Activated CD4-positive, alpha-beta T cell treated with anti-CD3 and anti-CD28 coated beads, Interleukin-2, amount 10 ng/mL, durations not matched to agents 24 days and 14 days (primary cell): ENCODE measurements around the gene SLC16A4. TPM values are rescaled to one million over a fixed set of nuclear protein-coding genes. Genes with fewer than 3 reads are reported as not detected.
"Not testable (repeated sequence)": the region's sequence is repeated elsewhere in the genome, so short reads cannot be mapped to it uniquely, and the experiment has no call there.

Experiments
- DNase-seq: peaks from one replicate; pipeline ENCODE4 v3.0.0; 2022
- H3K27ac Mint-ChIP-seq: one replicate; pipeline ENCODE4 v1.8.0; 2022; ENCODE audit warnings: mild to moderate bottlenecking, mixed read lengths
- H3K27me3 Mint-ChIP-seq: one replicate; pipeline ENCODE4 v1.8.0; 2022; ENCODE audit warnings: mixed read lengths
- H3K36me3 Mint-ChIP-seq: one replicate; pipeline ENCODE4 v1.8.0; 2022; ENCODE audit warnings: low read depth, mild to moderate bottlenecking, mixed read lengths
- H3K4me1 Mint-ChIP-seq: one replicate; pipeline ENCODE4 v1.8.0; 2021; ENCODE audit warnings: mixed read lengths
- H3K4me3 Mint-ChIP-seq: one replicate; pipeline ENCODE4 v1.8.0; 2022; ENCODE audit warnings: mild to moderate bottlenecking, moderate library complexity, mixed read lengths
- H3K9me3 Mint-ChIP-seq: one replicate; pipeline ENCODE4 v1.8.0; 2021; ENCODE audit warnings: mixed read lengths
- intact Hi-C: fragments of 100-400 bp; cut with micrococcal nuclease; formaldehyde crosslinking; loops from one replicate; pipeline ENCODE4 v1.15.1; 2023
- total RNA-seq: library from RNA; stranded (reverse); gene quantifications from 2 replicates; pipeline ENCODE4 v1.2.3, GENCODE V29; 2022

Gene SLC16A4
- 0.43 and 0.44 TPM in 2 replicates for total RNA-seq

- Mint-ChIP-seq H3K27ac (no peak within 1 kb of the TSS), H3K36me3 (peaks cover 19% of the 10 kb centered on the region), H3K4me1 (peaks cover 4% of the 10 kb centered on the region), H3K9me3 (no peaks in the 10 kb centered on the region), H3K27me3 (no peaks in the 10 kb centered on the region), H3K4me3 (no peak within 1 kb of the TSS)
- intact Hi-C loops = no loop called here
- DNase-seq = no peak
Measured at GRCh38 chr1:110390692-110391245, at the start of gene SLC16A4. SLC16A4 (minus strand) TSS chr1:110391026; CDS start chr1:110389323, 1,703 bp downstream.

- intact Hi-C loops, H3K4me1 Mint-ChIP-seq, H3K36me3 Mint-ChIP-seq, H3K27ac Mint-ChIP-seq, DNase-seq, H3K9me3 Mint-ChIP-seq, H3K4me3 Mint-ChIP-seq: not testable (repeated sequence)
- peaks cover 26% of the 10 kb centered on the region for H3K27me3 Mint-ChIP-seq
Measured at GRCh38 chr1:110439873-110440272, 49.0 kb upstream of the SLC16A4 start.

- Mint-ChIP-seq H3K27me3 (peaks cover 22% of the 10 kb centered on the region), H3K36me3 (no peaks in the 10 kb centered on the region), H3K4me1 (no peaks in the 10 kb centered on the region), H3K9me3 (no peaks in the 10 kb centered on the region), H3K27ac (no peak overlapping the region), H3K4me3 (no peak overlapping the region)
- DNase-seq = no peak
- intact Hi-C loops = no loop called here
Measured at GRCh38 chr1:110438893-110439292, 48.1 kb upstream of the SLC16A4 start.

- H3K4me1 Mint-ChIP-seq, DNase-seq, H3K36me3 Mint-ChIP-seq, intact Hi-C loops, H3K9me3 Mint-ChIP-seq, H3K27ac Mint-ChIP-seq, H3K4me3 Mint-ChIP-seq: not testable (repeated sequence)
- H3K27me3 Mint-ChIP-seq = peaks cover 23% of the 10 kb centered on the region
Measured at GRCh38 chr1:110437645-110438299, 46.9 kb upstream of the SLC16A4 start.

- H3K4me1 Mint-ChIP-seq = no peaks in the 10 kb centered on the region
- H3K27ac Mint-ChIP-seq = no peak overlapping the region
- no peaks in the 10 kb centered on the region for H3K36me3 Mint-ChIP-seq
- peaks cover 19% of the 10 kb centered on the region for H3K27me3 Mint-ChIP-seq
- no peak for DNase-seq
- no peaks in the 10 kb centered on the region for H3K9me3 Mint-ChIP-seq
- no peak overlapping the region for H3K4me3 Mint-ChIP-seq
- intact Hi-C loops = no loop called here
Measured at GRCh38 chr1:110436635-110437034, 45.8 kb upstream of the SLC16A4 start.

- Mint-ChIP-seq H3K4me1 (no peaks in the 10 kb centered on the region), H3K36me3 (no peaks in the 10 kb centered on the region), H3K4me3 (no peak overlapping the region), H3K27me3 (peaks cover 19% of the 10 kb centered on the region), H3K27ac (no peak overlapping the region), H3K9me3 (no peaks in the 10 kb centered on the region)
- DNase-seq = no peak
- intact Hi-C loops = no loop called here
Measured at GRCh38 chr1:110434946-110435345, 44.1 kb upstream of the SLC16A4 start.

- peaks cover 17% of the 10 kb centered on the region for H3K27me3 Mint-ChIP-seq
- H3K27ac Mint-ChIP-seq = no peak overlapping the region
- H3K4me1 Mint-ChIP-seq = no peaks in the 10 kb centered on the region
- H3K4me3 Mint-ChIP-seq = no peak overlapping the region
- no peak for DNase-seq
- H3K9me3 Mint-ChIP-seq = no peaks in the 10 kb centered on the region
- no peaks in the 10 kb centered on the region for H3K36me3 Mint-ChIP-seq
- intact Hi-C loops = no loop called here
Measured at GRCh38 chr1:110433803-110434202, 43.0 kb upstream of the SLC16A4 start.

- Mint-ChIP-seq H3K4me1 (no peaks in the 10 kb centered on the region), H3K4me3 (no peak overlapping the region), H3K27ac (no peak overlapping the region), H3K9me3 (no peaks in the 10 kb centered on the region), H3K36me3 (no peaks in the 10 kb centered on the region), H3K27me3 (peaks cover 17% of the 10 kb centered on the region)
- no peak for DNase-seq
- intact Hi-C loops = no loop called here
Measured at GRCh38 chr1:110433213-110433612, 42.4 kb upstream of the SLC16A4 start.

GRCh38 chr1:110430901-110431300 is 40.1 kb upstream of the SLC16A4 start:
- no peaks in the 10 kb centered on the region for H3K9me3 Mint-ChIP-seq
- no peak overlapping the region for H3K4me3 Mint-ChIP-seq
- intact Hi-C loops = no loop called here
- DNase-seq = no peak
- H3K4me1 Mint-ChIP-seq = no peaks in the 10 kb centered on the region
- H3K27ac Mint-ChIP-seq = no peak overlapping the region
- peaks cover 13% of the 10 kb centered on the region for H3K27me3 Mint-ChIP-seq
- no peaks in the 10 kb centered on the region for H3K36me3 Mint-ChIP-seq

GRCh38 chr1:110430366-110430765 is 39.5 kb upstream of the SLC16A4 start:
- peaks cover 13% of the 10 kb centered on the region for H3K27me3 Mint-ChIP-seq
- H3K27ac Mint-ChIP-seq = no peak overlapping the region
- DNase-seq = no peak
- no peak overlapping the region for H3K4me3 Mint-ChIP-seq
- H3K4me1 Mint-ChIP-seq = no peaks in the 10 kb centered on the region
- no peaks in the 10 kb centered on the region for H3K36me3 Mint-ChIP-seq
- H3K9me3 Mint-ChIP-seq = no peaks in the 10 kb centered on the region
- intact Hi-C loops = no loop called here

- H3K27me3 Mint-ChIP-seq = peaks cover 16% of the 10 kb centered on the region
- intact Hi-C loops = no loop called here
- no peaks in the 10 kb centered on the region for H3K4me1 Mint-ChIP-seq
- DNase-seq = no peak
- H3K27ac Mint-ChIP-seq = no peak overlapping the region
- no peak overlapping the region for H3K4me3 Mint-ChIP-seq
- no peaks in the 10 kb centered on the region for H3K9me3 Mint-ChIP-seq
- no peaks in the 10 kb centered on the region for H3K36me3 Mint-ChIP-seq
Measured at GRCh38 chr1:110428946-110429345, 38.1 kb upstream of the SLC16A4 start.

- H3K27me3 Mint-ChIP-seq = peaks cover 20% of the 10 kb centered on the region
- no peak overlapping the region for H3K27ac Mint-ChIP-seq
- intact Hi-C loops = no loop called here
- no peak for DNase-seq
- no peaks in the 10 kb centered on the region for H3K9me3 Mint-ChIP-seq
- H3K36me3 Mint-ChIP-seq = no peaks in the 10 kb centered on the region
- peaks cover 3% of the 10 kb centered on the region for H3K4me1 Mint-ChIP-seq
- H3K4me3 Mint-ChIP-seq = no peak overlapping the region
Measured at GRCh38 chr1:110426854-110427253, 36.0 kb upstream of the SLC16A4 start.

GRCh38 chr1:110425612-110426152 is 34.9 kb upstream of the SLC16A4 start:
- DNase-seq = no peak

GRCh38 chr1:110424699-110425611 is 34.1 kb upstream of the SLC16A4 start:
- Mint-ChIP-seq H3K4me1 (peaks cover 9% of the 10 kb centered on the region), H3K9me3 (no peaks in the 10 kb centered on the region), H3K27me3 (peaks cover 15% of the 10 kb centered on the region), H3K27ac (no peak overlapping the region), H3K4me3 (no peak overlapping the region), H3K36me3 (no peaks in the 10 kb centered on the region)
- intact Hi-C loops = no loop called here
- no peak for DNase-seq

More at GRCh38 chr1:110425612-110426152, 34.9 kb upstream of the SLC16A4 start:
- H3K4me1 Mint-ChIP-seq = peaks cover 9% of the 10 kb centered on the region
- H3K36me3 Mint-ChIP-seq = no peaks in the 10 kb centered on the region
- H3K27ac Mint-ChIP-seq = no peak overlapping the region
- H3K27me3 Mint-ChIP-seq = peaks cover 19% of the 10 kb centered on the region
- intact Hi-C loops = no loop called here
- no peak overlapping the region for H3K4me3 Mint-ChIP-seq
- H3K9me3 Mint-ChIP-seq = no peaks in the 10 kb centered on the region
